HepG2 (cell line): Measurements from ENCODE around the gene CR1L. TPM values are rescaled to one million over a fixed set of nuclear protein-coding genes. Genes with fewer than 3 reads are reported as not detected.

Experiments
- FOXC1 ChIP-seq: sonication (generic); formaldehyde crosslinking; IDR thresholded peaks from 2 replicates; pipeline ENCODE4 v1.8.0; 2022; ENCODE audit warnings: mild to moderate bottlenecking, missing genetic modification reagents, borderline replicate concordance
- KAT2B ChIP-seq: fragments of 150-350 bp; IDR thresholded peaks from 2 replicates; pipeline ENCODE4 v1.6.1; 2014; ENCODE audit warnings: low read depth, low read length, borderline replicate concordance
- KDM3A ChIP-seq: IDR thresholded peaks from 2 replicates; pipeline ENCODE4 v1.6.1; 2018; ENCODE audit warnings: low read depth, missing compliant biosample characterization
- KDM5B ChIP-seq: sonication (generic); formaldehyde crosslinking; IDR thresholded peaks from 2 replicates; pipeline ENCODE4 v1.4.0; 2020; ENCODE audit warnings: missing genetic modification reagents, mild to moderate bottlenecking, borderline replicate concordance
- MYC ChIP-seq: sonication (generic); formaldehyde crosslinking; IDR thresholded peaks from 2 replicates; pipeline ENCODE4 v1.9.0; 2021; ENCODE audit warnings: missing genetic modification reagents, borderline replicate concordance
- POLR2A ChIP-seq, 2 experiments: IDR thresholded peaks; 2 replicates each; pipeline ENCODE4 v1.6.1; 2011; ENCODE audit warnings: low read depth in 2 of 2, low read length in 2 of 2, mild to moderate bottlenecking in 1 of 2, moderate library complexity in 1 of 2; ENCODE audit not compliant: insufficient read depth in 1 of 2
- SMAD9 ChIP-seq: sonication (generic); formaldehyde crosslinking; IDR thresholded peaks from 2 replicates; pipeline ENCODE4 v1.5.1; 2020; ENCODE audit warnings: mild to moderate bottlenecking, missing genetic modification reagents
- TMF1 ChIP-seq: sonication (generic); formaldehyde crosslinking; IDR thresholded peaks from 2 replicates; pipeline ENCODE4 v1.8.1; 2022; ENCODE audit warnings: low read depth, missing genetic modification reagents
- TOPORS ChIP-seq: sonication (generic); formaldehyde crosslinking; IDR thresholded peaks from 2 replicates; pipeline ENCODE4 v1.8.0; 2023; ENCODE audit warnings: mild to moderate bottlenecking, missing genetic modification reagents
- ZBTB7B ChIP-seq: sonication (generic); formaldehyde crosslinking; IDR thresholded peaks from 2 replicates; pipeline ENCODE4 v1.4.0; 2020; ENCODE audit warnings: missing genetic modification reagents
- ZNF569 ChIP-seq: sonication (generic); formaldehyde crosslinking; IDR thresholded peaks from 2 replicates; pipeline ENCODE4 v1.5.0; 2020; ENCODE audit warnings: mild to moderate bottlenecking, missing genetic modification reagents, moderate library complexity, borderline replicate concordance
- ZNF644 ChIP-seq: IDR thresholded peaks from 2 replicates; pipeline ENCODE4 v1.6.1; 2016; ENCODE audit warnings: low read depth
- polyA plus RNA-seq, 8 experiments: library from polyadenylated mRNA; depleted of rRNA in 3 of 8; stranded (reverse) in 7 of 8; unstranded in 1 of 8; fragments of >200 nt; fragmentation: Illumina TruSeq in 4 of 8; extraction: Trizol in 4 of 8; gene quantifications; 2 replicates each; pipeline versions ENCODE4 v1.2.1 to v1.2.3, GENCODE V29; 2011 to 2016; ENCODE audit warnings: low read depth in 4 of 8, missing spikeins in 1 of 8, mixed read lengths in 1 of 8; ENCODE audit not compliant: insufficient read depth in 1 of 8
- total RNA-seq, 5 experiments: library from RNA; depleted of rRNA; stranded (reverse); fragments of >200 nt; fragmentation: Illumina TruSeq; extraction: Trizol; gene quantifications; 2 replicates each; pipeline ENCODE4 v1.2.3, GENCODE V29; 2016; ENCODE audit warnings: low read depth in 1 of 5
- TF ChIP-seq, protein P1 (sequence below): sonication (generic); formaldehyde crosslinking; IDR thresholded peaks from 2 replicates; pipeline ENCODE4 v1.5.0; 2020; ENCODE audit warnings: missing genetic modification reagents
- TF ChIP-seq, protein P2 (sequence below): IDR thresholded peaks from 2 replicates; pipeline ENCODE4 v1.6.1; 2016; ENCODE audit warnings: control low read depth
- TF ChIP-seq, protein P3 (sequence below): sonication (generic); formaldehyde crosslinking; IDR thresholded peaks from 2 replicates; pipeline ENCODE4 v1.4.0; 2020; ENCODE audit warnings: mild to moderate bottlenecking, missing genetic modification reagents
- TF ChIP-seq, protein P4 (sequence below): sonication (generic); formaldehyde crosslinking; IDR thresholded peaks from 2 replicates; pipeline ENCODE4 v1.9.0; 2021; ENCODE audit warnings: missing genetic modification reagents, mild to moderate bottlenecking, borderline replicate concordance
- TF ChIP-seq, protein P5 (sequence below): sonication (generic); formaldehyde crosslinking; IDR thresholded peaks from 2 replicates; pipeline ENCODE4 v1.5.1; 2020; ENCODE audit warnings: mild to moderate bottlenecking, missing genetic modification reagents, borderline replicate concordance

The CR1L gene
- total and polyA plus RNA-seq, 2 of the 13 experiments (the other 11 are each of a cell fraction or from before 2014, with no cell fraction given): not detected

DNA sequence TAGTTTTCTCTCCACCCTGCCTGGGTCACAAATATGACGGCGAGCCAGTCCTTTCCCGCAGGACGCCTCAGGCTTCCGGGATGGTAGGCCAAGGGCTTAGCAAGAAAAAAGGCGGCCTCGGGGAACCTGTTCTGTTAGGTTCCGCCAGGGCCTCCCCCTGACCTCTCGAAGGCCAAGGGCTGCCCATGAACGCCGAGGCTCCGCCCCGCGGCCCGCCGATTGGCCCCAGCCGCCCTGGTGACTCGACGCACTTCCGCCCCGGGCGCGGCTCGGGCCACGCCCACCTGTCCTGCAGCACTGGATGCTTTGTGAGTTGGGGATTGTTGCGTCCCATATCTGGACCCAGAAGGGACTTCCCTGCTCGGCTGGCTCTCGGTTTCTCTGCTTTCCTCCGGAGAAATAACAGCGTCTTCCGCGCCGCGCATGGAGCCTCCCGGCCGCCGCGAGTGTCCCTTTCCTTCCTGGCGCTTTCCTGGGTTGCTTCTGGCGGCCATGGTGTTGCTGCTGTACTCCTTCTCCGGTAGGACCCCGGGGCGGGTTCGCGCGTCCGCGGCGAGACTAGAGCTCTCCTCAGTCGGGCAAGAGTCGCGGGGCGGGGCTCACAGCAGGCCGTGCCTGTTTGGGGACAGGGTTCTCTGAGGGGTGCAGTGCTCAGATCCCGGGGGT is 107.0 kb downstream of the CR1L start, which contains the start of gene CD46 (continued):
- TF ChIP-seq ZBTB7B (0 out of 2 replicates have a peak, but pooled peaks have one; percentile 43), MYC (CRISPR knock-in tag) (no peak; the same call in 1 of the 2 replicates), ZNF569 (CRISPR knock-in tag) (no peak), ZNF644 (CRISPR knock-in tag) (no peak), TMF1 (CRISPR knock-in tag) (no peak), KAT2B (no peak), KDM3A (CRISPR knock-in tag) (peak; percentile 78; the same call in 1 of the 2 replicates), FOXC1 (CRISPR knock-in tag) (no peak), SMAD9 (no peak), TOPORS (CRISPR knock-in tag) (no peak; the same call in 1 of the 2 replicates), KDM5B (CRISPR knock-in tag) (peak; percentile 34; the same call in 1 of the 2 replicates), POLR2A (IDR thresholded peaks at IDR 0.05; ENCODE audit: insufficient read depth in 1 of 2, low read depth in 2 of 2, low read length in 2 of 2) (peak; percentile 90 to 94)
- TF ChIP-seq, protein P1, sequence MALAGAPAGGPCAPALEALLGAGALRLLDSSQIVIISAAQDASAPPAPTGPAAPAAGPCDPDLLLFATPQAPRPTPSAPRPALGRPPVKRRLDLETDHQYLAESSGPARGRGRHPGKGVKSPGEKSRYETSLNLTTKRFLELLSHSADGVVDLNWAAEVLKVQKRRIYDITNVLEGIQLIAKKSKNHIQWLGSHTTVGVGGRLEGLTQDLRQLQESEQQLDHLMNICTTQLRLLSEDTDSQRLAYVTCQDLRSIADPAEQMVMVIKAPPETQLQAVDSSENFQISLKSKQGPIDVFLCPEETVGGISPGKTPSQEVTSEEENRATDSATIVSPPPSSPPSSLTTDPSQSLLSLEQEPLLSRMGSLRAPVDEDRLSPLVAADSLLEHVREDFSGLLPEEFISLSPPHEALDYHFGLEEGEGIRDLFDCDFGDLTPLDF (CRISPR knock-in tag): peak; percentile 44; the same call in 1 of the 2 replicates
- TF ChIP-seq, protein P2, sequence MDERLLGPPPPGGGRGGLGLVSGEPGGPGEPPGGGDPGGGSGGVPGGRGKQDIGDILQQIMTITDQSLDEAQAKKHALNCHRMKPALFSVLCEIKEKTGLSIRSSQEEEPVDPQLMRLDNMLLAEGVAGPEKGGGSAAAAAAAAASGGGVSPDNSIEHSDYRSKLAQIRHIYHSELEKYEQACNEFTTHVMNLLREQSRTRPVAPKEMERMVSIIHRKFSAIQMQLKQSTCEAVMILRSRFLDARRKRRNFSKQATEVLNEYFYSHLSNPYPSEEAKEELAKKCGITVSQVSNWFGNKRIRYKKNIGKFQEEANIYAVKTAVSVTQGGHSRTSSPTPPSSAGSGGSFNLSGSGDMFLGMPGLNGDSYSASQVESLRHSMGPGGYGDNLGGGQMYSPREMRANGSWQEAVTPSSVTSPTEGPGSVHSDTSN (CRISPR knock-in tag): no peak
- TF ChIP-seq, protein P3, sequence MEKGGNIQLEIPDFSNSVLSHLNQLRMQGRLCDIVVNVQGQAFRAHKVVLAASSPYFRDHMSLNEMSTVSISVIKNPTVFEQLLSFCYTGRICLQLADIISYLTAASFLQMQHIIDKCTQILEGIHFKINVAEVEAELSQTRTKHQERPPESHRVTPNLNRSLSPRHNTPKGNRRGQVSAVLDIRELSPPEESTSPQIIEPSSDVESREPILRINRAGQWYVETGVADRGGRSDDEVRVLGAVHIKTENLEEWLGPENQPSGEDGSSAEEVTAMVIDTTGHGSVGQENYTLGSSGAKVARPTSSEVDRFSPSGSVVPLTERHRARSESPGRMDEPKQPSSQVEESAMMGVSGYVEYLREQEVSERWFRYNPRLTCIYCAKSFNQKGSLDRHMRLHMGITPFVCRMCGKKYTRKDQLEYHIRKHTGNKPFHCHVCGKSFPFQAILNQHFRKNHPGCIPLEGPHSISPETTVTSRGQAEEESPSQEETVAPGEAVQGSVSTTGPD (CRISPR knock-in tag): no peak
- TF ChIP-seq, protein P4, sequence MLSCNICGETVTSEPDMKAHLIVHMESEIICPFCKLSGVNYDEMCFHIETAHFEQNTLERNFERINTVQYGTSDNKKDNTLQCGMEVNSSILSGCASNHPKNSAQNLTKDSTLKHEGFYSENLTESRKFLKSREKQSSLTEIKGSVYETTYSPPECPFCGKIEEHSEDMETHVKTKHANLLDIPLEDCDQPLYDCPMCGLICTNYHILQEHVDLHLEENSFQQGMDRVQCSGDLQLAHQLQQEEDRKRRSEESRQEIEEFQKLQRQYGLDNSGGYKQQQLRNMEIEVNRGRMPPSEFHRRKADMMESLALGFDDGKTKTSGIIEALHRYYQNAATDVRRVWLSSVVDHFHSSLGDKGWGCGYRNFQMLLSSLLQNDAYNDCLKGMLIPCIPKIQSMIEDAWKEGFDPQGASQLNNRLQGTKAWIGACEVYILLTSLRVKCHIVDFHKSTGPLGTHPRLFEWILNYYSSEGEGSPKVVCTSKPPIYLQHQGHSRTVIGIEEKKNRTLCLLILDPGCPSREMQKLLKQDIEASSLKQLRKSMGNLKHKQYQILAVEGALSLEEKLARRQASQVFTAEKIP (CRISPR knock-in tag): no peak
- TF ChIP-seq, protein P5, sequence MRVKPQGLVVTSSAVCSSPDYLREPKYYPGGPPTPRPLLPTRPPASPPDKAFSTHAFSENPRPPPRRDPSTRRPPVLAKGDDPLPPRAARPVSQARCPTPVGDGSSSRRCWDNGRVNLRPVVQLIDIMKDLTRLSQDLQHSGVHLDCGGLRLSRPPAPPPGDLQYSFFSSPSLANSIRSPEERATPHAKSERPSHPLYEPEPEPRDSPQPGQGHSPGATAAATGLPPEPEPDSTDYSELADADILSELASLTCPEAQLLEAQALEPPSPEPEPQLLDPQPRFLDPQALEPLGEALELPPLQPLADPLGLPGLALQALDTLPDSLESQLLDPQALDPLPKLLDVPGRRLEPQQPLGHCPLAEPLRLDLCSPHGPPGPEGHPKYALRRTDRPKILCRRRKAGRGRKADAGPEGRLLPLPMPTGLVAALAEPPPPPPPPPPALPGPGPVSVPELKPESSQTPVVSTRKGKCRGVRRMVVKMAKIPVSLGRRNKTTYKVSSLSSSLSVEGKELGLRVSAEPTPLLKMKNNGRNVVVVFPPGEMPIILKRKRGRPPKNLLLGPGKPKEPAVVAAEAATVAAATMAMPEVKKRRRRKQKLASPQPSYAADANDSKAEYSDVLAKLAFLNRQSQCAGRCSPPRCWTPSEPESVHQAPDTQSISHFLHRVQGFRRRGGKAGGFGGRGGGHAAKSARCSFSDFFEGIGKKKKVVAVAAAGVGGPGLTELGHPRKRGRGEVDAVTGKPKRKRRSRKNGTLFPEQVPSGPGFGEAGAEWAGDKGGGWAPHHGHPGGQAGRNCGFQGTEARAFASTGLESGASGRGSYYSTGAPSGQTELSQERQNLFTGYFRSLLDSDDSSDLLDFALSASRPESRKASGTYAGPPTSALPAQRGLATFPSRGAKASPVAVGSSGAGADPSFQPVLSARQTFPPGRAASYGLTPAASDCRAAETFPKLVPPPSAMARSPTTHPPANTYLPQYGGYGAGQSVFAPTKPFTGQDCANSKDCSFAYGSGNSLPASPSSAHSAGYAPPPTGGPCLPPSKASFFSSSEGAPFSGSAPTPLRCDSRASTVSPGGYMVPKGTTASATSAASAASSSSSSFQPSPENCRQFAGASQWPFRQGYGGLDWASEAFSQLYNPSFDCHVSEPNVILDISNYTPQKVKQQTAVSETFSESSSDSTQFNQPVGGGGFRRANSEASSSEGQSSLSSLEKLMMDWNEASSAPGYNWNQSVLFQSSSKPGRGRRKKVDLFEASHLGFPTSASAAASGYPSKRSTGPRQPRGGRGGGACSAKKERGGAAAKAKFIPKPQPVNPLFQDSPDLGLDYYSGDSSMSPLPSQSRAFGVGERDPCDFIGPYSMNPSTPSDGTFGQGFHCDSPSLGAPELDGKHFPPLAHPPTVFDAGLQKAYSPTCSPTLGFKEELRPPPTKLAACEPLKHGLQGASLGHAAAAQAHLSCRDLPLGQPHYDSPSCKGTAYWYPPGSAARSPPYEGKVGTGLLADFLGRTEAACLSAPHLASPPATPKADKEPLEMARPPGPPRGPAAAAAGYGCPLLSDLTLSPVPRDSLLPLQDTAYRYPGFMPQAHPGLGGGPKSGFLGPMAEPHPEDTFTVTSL (CRISPR knock-in tag): no peak
